ENCODE measurements around the gene TMEM147.

DNA sequence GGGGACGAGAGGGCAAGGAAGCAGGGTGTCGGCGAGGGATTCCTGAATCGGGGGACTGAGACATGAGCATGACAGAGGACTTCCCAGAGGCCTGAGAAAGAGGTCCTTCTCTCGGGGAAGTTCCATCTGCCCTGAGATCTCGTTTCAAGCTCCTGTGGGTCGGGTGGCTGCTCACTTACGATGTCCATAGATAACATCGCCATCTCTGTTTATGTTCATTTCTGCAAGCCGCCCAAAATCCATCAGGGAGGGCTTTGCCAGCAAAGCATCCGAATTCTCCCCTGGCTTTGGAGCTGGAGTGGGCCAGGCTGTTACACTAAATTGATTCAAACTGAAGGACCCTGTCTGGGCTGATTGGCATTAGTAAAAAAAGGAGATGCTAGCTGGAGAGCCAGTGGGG, 37.9 kb upstream of the TMEM147 start:
- TF ChIP-seq, protein P1, sequence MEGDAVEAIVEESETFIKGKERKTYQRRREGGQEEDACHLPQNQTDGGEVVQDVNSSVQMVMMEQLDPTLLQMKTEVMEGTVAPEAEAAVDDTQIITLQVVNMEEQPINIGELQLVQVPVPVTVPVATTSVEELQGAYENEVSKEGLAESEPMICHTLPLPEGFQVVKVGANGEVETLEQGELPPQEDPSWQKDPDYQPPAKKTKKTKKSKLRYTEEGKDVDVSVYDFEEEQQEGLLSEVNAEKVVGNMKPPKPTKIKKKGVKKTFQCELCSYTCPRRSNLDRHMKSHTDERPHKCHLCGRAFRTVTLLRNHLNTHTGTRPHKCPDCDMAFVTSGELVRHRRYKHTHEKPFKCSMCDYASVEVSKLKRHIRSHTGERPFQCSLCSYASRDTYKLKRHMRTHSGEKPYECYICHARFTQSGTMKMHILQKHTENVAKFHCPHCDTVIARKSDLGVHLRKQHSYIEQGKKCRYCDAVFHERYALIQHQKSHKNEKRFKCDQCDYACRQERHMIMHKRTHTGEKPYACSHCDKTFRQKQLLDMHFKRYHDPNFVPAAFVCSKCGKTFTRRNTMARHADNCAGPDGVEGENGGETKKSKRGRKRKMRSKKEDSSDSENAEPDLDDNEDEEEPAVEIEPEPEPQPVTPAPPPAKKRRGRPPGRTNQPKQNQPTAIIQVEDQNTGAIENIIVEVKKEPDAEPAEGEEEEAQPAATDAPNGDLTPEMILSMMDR (IDR thresholded peaks at IDR 0.05; ENCODE audit: low read length): no peak
- TF ChIP-seq EZH2 (IDR thresholded peaks at IDR 0.05; ENCODE audit: borderline replicate concordance, low read length): no peak

Data from OCI-LY1 (cell line).